Small intestine (tissue), 7 donors: Measurements from ENCODE around the gene KRT26. TPM values are rescaled to one million over a fixed set of nuclear protein-coding genes. Genes with fewer than 3 reads are reported as not detected.
A peak's percentile ranks its signal among the peaks of the same experiment; 100 is the strongest.

Experiments
- DNase-seq, 2 donors: peaks; one replicate each; pipeline versions ENCODE4 v3.0.0 to v3.0.0-alpha.2; 2013
- FAIRE-seq: peaks from 2 replicates; lab custom pipeline; 2012; peaks lifted over from hg19 to GRCh38; lab: Jason Lieb, UNC
- H3K27ac ChIP-seq, 3 donors: one replicate each; pipeline ENCODE4 v1.5.1; 2013; ENCODE audit warnings: low read length in 2 of 3, mild to moderate bottlenecking in 2 of 3, control low read depth in 1 of 3, inconsistent platforms in 1 of 3, low read depth in 1 of 3, moderate library complexity in 1 of 3
- H3K27me3 ChIP-seq, 3 donors: one replicate each; pipeline ENCODE4 v1.6.1; 2013; ENCODE audit warnings: low read length in 3 of 3, inconsistent platforms in 1 of 3; ENCODE audit not compliant: control insufficient read depth in 3 of 3, insufficient read depth in 3 of 3
- H3K36me3 ChIP-seq, 3 donors: one replicate each; pipeline ENCODE4 v1.6.1; 2013; ENCODE audit warnings: low read length in 3 of 3, inconsistent platforms in 1 of 3, low read depth in 1 of 3, mild to moderate bottlenecking in 1 of 3, moderate library complexity in 1 of 3; ENCODE audit not compliant: control insufficient read depth in 3 of 3, insufficient read depth in 2 of 3
- H3K4me1 ChIP-seq, 3 donors: one replicate each; pipeline ENCODE4 v1.6.1; 2013; ENCODE audit warnings: low read length in 2 of 3, inconsistent platforms in 1 of 3, low read depth in 1 of 3, mild to moderate bottlenecking in 1 of 3, moderate library complexity in 1 of 3; ENCODE audit not compliant: control insufficient read depth in 3 of 3, insufficient read depth in 2 of 3
- H3K4me3 ChIP-seq, 3 donors: one replicate each; pipeline ENCODE4 v1.5.1; 2013; ENCODE audit warnings: low read length in 3 of 3, control low read depth in 1 of 3, inconsistent platforms in 1 of 3, low read depth in 1 of 3, mild to moderate bottlenecking in 1 of 3, moderate library complexity in 1 of 3
- H3K9me3 ChIP-seq, 2 donors: one replicate each; pipeline ENCODE4 v1.6.1; 2013; ENCODE audit warnings: low read depth in 1 of 2, low read length in 1 of 2; ENCODE audit not compliant: control insufficient read depth in 2 of 2, insufficient read depth in 1 of 2
- WGBS, 3 donors: extraction: QIAGEN DNeasy Blood & Tissue Kit; methylation state at CpG; one replicate each; pipeline ENCODE4 v1.1.7; 2013; 5-methylcytosine and 5-hydroxymethylcytosine counted together
- polyA plus RNA-seq, 4 donors: library from polyadenylated mRNA; stranded (reverse) in 3 of 4; unstranded in 1 of 4; fragments of 200-250 nt in 3 of 4; fragments of 120-200 nt in 1 of 4; gene quantifications; one replicate each; pipeline versions ENCODE4 v1.2.1 to v1.2.3, GENCODE V29; 2013
- donor health status: healthy with polysubstance abuse.
- donor health status: control.
- donor health status: control.
- donor health status: Bipolar disorder and iron deficiency.
- donor health status: healthy.

KRT26 gene
- polyA plus RNA-seq, 4 donors: not detected

- Histone ChIP-seq H3K27me3 (peaks cover 2 to 33% (median 10%) of the 10 kb centered on the region in 3 donors), H3K36me3 (no peaks in the 10 kb centered on the region), H3K4me1 (peaks cover 0 to 3% (median 0%) of the 10 kb centered on the region in 3 donors), H3K4me3 (no peak overlapping the region), H3K27ac (no peak overlapping the region), H3K9me3 (no peaks in the 10 kb centered on the region)
- FAIRE-seq (no peak), DNase-seq (peak; percentile 85 to 89)
- WGBS, 3 donors: 2 to 11% (median 8%) methylated on average over 13 of the region's 13 CpGs
Measured at GRCh38 chr17:40803617-40804082, 31.6 kb upstream of the KRT26 start.

GRCh38 chr17:40801157-40801556 is 29.2 kb upstream of the KRT26 start:
- FAIRE-seq: no peak
- Histone ChIP-seq H3K36me3 (no peaks in the 10 kb centered on the region), H3K9me3 (no peaks in the 10 kb centered on the region), H3K4me1 (peaks cover 0 to 3% (median 0%) of the 10 kb centered on the region in 3 donors), H3K27me3 (peaks cover 2 to 31% (median 10%) of the 10 kb centered on the region in 3 donors), H3K27ac (no peak overlapping the region), H3K4me3 (no peak overlapping the region)
- no peak for DNase-seq
- 42 to 71% (median 53%) methylated on average over 2 of the region's 2 CpGs for whole genome bisulfite sequencing, 3 donors

- DNase-seq: no peak
- FAIRE-seq: no peak
- H3K27me3 ChIP-seq: peaks cover 2 to 26% (median 8%) of the 10 kb centered on the region in 3 donors
- peaks cover 0 to 3% (median 0%) of the 10 kb centered on the region in 3 donors for H3K4me1 ChIP-seq
- H3K4me3 ChIP-seq: no peak overlapping the region
- WGBS, 3 donors: 62 to 67% (median 65%) methylated on average over 1 of the region's 1 CpG
- H3K36me3 ChIP-seq: no peaks in the 10 kb centered on the region
- no peaks in the 10 kb centered on the region for H3K9me3 ChIP-seq
- H3K27ac ChIP-seq: no peak overlapping the region
Measured at GRCh38 chr17:40800381-40800780, 28.4 kb upstream of the KRT26 start.

- DNase-seq (no peak), FAIRE-seq (no peak)
- Histone ChIP-seq H3K4me1 (peaks cover 0 to 3% (median 0%) of the 10 kb centered on the region in 3 donors), H3K4me3 (no peak within 1 kb of the TSS), H3K27ac (no peak within 1 kb of the TSS), H3K36me3 (no peaks in the 10 kb centered on the region), H3K9me3 (no peaks in the 10 kb centered on the region), H3K27me3 (peaks cover 2 to 26% (median 6%) of the 10 kb centered on the region in 3 donors)
- 64 to 81% (median 67%) methylated on average over 3 of the region's 3 CpGs for WGBS, 3 donors
Measured at GRCh38 chr17:40799859-40800258, 27.9 kb upstream of the KRT26 start, which contains the start of gene KRT28. Gene KRT28, minus strand, starts transcription at chr17:40799959. Its CDS starts 66 bp downstream, at chr17:40799893.

- Histone ChIP-seq H3K4me1 (no peaks in the 10 kb centered on the region), H3K4me3 (no peak overlapping the region), H3K9me3 (no peaks in the 10 kb centered on the region), H3K27me3 (peaks cover 0 to 31% (median 6%) of the 10 kb centered on the region in 3 donors), H3K36me3 (no peaks in the 10 kb centered on the region), H3K27ac (no peak overlapping the region)
- 78 to 83% (median 81%) methylated on average over 27 of the region's 27 CpGs for WGBS, 3 donors
- DNase-seq (no peak), FAIRE-seq (no peak)
Measured at GRCh38 chr17:40796846-40797245, 24.8 kb upstream of the KRT26 start.

GRCh38 chr17:40795019-40795667 is 23.1 kb upstream of the KRT26 start:
- DNase-seq: no peak
- no peaks in the 10 kb centered on the region for H3K9me3 ChIP-seq
- H3K4me1 ChIP-seq: no peaks in the 10 kb centered on the region
- no peak overlapping the region for H3K4me3 ChIP-seq
- 72 to 80% (median 77%) methylated on average over 10 of the region's 10 CpGs for WGBS, 3 donors
- H3K27me3 ChIP-seq: peaks cover 0 to 31% (median 4%) of the 10 kb centered on the region in 3 donors
- H3K36me3 ChIP-seq: no peaks in the 10 kb centered on the region
- FAIRE-seq: no peak
- no peak overlapping the region for H3K27ac ChIP-seq

GRCh38 chr17:40794466-40794865 is 22.5 kb upstream of the KRT26 start:
- no peak for FAIRE-seq

GRCh38 chr17:40793832-40794231 is 21.8 kb upstream of the KRT26 start:
- DNase-seq (peak in 1 of 2 donors; percentile 2), FAIRE-seq (no peak)
- no peak overlapping the region for H3K27ac ChIP-seq
- no peaks in the 10 kb centered on the region for H3K9me3 ChIP-seq
- no peaks in the 10 kb centered on the region for H3K36me3 ChIP-seq
- WGBS, 3 donors: 15 to 59% (median 54%) methylated on average over 10 of the region's 10 CpGs
- no peaks in the 10 kb centered on the region for H3K4me1 ChIP-seq
- H3K27me3 ChIP-seq: peaks cover 0 to 27% (median 0%) of the 10 kb centered on the region in 3 donors
- H3K4me3 ChIP-seq: no peak overlapping the region

More at GRCh38 chr17:40794466-40794865, 22.5 kb upstream of the KRT26 start:
- Histone ChIP-seq H3K36me3 (no peaks in the 10 kb centered on the region), H3K4me1 (no peaks in the 10 kb centered on the region), H3K27ac (no peak overlapping the region), H3K27me3 (peaks cover 0 to 29% (median 2%) of the 10 kb centered on the region in 3 donors), H3K9me3 (no peaks in the 10 kb centered on the region), H3K4me3 (no peak overlapping the region)
- WGBS, 3 donors: 52 to 67% (median 53%) methylated on average over 2 of the region's 2 CpGs
- DNase-seq: no peak
